ENCODE measurements around the gene MRPL48.
"Not testable (repeated sequence)": the region's sequence is repeated elsewhere in the genome, so short reads cannot be mapped to it uniquely, and the experiment has no call there.

The MRPL48 gene

DNA sequence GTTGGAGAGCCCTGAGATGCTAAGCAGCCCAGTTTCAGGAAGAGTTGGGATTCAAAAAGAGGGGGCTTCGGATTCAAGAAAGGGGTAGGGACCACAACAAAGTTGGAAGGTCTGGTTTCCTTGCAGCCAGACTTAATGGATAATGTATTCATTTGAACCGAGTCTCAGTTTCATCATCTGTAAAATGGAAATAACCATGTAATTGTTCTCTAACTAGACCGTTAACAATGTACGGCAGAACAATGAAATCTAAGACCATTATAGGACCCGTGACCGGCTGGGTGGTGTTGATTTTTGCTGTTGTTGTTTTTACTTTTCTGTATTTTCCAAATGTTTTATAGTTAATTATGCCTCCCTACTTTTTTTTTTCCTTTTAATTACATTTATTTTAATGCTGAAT is 6.4 kb upstream of the MRPL48 start:
- no peak for DNase-seq

- DNase-seq: no peak
Measured at GRCh38 chr11:73783483-73784020, 4.1 kb upstream of the MRPL48 start.

DNA sequence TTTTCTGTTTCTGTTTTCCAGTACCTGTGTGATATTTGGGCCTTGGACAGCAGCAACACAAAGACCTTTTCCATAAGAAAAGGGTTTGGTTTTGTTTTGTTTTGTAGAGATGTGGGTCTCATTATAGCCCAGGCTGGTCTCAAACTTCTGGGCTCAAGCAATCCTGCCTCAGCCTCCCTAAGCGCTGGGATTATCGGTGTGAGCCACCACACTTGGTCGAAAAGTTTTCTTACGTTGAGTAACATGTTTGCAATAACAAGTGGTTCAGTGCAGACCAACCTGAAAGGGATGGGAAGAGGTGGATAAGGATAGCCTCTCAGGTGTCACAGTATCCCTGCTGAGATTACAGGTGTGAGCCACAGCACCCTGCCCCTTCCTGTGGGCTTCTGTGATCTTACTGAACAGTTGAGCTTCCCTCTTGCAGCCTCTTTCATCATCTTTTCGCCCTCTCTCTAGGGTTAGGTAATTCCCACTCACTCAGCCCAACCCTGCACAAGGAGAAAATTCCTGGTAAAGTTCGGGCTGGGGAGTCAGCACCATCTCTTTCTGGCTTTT is 3.5 kb upstream of the MRPL48 start:
- DNase-seq: no peak

GRCh38 chr11:73784734-73785133 is 2.9 kb upstream of the MRPL48 start:
- no peak for DNase-seq

- DNase-seq: not testable (repeated sequence)
Measured at GRCh38 chr11:73785467-73785866, 2.2 kb upstream of the MRPL48 start.

DNA sequence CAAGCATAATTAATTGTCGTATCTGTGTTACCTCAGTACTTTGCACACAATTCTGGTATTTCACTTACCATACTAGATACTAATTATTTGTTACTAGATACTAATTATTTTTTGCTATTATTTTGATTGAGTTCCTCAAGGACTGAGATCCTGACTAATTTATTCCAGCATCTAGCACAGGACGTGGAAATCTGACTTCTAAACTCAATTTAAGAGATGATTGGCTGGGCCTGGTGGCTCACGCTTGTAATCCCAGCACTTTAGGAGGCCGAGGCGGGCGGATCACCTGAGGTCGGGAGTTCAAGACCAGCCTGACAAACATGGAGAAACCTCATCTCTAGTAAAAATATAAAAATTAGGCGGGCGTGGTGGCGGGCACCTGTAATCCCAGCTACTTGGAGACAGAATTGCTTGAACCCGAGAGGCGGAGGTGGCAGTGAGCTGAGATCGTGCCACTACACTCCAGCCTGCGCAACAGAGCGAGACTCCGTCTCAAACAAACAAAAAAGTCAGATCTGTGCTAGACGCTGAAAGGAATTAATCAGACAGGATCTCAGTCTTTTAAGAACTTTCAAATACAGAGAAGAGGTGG is 527 bp upstream of the MRPL48 start:
- no peak for DNase-seq

- no peak for DNase-seq
Measured at GRCh38 chr11:73789279-73789670, 1.6 kb downstream of the MRPL48 start.

GRCh38 chr11:73792584-73792983 is 4.9 kb downstream of the MRPL48 start:
- peak; percentile 21 for DNase-seq

DNA sequence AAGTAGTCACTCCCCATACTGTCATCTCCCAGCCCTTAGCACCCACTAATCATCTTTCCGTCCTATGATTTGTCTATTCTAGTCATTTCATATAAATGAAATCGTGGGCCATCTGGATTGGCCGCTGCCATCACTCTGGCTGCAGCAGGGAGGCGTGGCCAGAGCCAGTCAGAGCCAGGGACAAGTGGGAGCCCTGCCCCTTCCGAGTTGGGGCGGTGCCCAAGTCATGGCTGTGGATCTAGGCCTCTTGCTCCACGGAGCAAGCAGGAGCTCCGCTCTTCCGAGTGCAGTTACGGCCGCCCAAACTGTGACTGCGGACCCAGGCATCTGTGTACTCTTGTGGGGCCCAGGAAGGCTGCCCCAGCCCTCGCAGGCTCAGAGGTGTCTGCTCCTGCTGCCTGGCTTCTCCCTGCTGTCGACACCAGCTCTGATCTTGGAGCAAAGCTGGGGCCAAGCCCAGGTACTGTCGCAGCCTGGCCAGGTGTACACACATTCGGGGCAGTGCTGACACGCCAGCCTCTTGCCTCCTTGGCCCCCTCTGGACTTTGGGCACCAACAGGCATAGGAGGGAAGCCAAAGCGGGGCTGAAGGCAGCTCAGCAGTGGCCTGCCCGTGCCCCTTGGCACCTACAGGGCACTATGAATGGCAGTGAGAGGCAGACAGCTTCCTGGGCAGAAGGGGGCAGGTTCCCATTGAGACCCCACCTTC is 8.4 kb downstream of the MRPL48 start:
- no peak for DNase-seq

DNA sequence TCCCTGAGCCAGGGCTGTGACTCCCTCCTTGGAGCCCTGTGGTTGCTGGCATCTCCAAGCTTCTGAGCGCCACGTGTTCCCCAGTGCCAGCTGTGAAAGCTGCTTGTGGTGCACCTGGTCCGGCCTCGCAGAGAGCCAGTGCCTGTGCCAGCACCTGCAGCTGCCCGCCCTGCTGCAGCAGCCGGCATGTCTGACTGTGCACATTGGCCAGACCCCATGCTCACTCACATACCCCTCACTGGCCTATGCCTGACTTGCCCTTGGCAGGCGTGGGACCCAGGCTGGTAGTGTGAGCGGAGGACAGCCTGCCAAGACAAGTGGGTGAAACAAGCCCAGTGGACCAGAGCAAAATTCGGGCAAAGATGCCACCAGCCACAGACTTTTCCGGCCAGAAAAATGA is 9.8 kb downstream of the MRPL48 start:
- DNase-seq: peak; percentile 87

GRCh38 chr11:73800276-73800806 is 12.7 kb downstream of the MRPL48 start:
- DNase-seq: no peak

DNA sequence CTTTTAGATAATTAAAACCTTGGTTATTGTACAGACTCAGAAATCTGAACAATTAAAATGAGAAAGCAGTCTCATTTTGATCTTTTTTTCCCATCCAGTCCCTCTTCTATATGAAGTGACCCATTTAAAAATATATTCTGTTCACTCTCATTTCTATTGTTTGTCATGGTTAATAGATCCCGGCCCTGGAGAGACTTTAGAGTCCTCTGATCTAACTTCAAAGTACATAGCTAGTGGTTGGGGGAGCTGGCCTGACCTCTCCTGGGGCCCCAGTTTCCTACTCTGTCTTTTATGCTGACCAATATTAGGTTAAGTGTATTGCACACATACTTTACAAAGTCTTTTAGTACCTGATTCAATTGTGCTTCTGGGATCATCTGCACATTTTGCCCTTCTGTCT is 13.5 kb downstream of the MRPL48 start:
- DNase-seq: no peak

DNA sequence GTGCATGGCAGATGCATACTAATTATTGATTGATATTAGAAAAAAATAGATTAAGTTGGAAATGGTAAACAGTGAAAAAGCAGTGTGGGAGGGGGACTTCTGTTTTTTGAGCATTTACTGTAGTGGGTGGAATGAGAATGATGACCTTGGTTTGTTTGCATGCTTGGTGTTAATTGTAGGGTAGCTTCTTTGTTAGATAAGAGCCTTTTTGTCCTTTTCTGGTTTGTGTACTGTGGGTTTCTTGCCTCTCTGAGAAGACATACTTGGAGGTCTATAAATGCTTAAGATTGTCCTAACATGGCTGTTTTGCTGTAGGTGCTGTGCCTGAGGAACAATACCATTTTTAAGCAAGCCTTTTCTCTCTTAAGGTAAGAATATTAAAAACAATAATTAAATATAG is 17.0 kb downstream of the MRPL48 start:
- DNase-seq: no peak

DNA sequence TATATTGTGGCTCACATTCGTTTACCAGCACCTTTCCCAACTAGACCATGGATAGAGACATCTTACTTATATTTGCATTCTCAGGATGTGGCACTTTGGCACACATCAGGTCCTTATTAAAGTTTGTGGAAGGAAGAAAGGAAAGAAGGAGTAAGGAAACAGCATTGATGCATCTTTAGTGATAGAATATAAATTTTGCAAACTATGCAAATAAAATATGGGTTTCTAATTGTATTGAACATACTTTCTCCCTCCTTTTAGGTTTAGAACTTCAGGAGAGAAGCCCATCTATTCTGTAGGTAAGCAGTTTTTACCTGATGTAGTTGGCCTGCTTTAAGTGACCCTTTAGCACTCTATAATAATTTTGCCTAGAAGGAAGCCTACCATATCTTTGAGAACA is 20.4 kb downstream of the MRPL48 start:
- no peak for DNase-seq

GRCh38 chr11:73810637-73811036 is 23.0 kb downstream of the MRPL48 start:
- no peak for DNase-seq

DNA sequence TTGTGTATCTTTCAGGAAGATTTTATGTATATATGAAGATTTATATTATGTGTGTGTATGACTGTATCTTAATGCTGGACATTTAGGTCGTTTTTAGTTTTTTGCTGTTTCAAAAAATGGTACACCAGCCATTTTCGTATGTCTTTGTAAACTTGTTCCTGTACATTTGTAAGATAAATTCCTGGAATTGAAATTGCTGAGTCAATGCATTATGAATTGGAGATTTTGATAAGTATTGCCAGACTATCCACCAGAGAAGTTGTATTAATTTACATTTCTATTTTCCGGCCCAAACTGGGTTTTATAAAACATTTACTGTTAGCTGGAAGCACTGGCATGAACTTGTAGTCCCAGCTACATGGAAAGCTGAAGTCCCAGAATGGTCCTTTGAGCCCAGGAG is 24.6 kb downstream of the MRPL48 start:
- DNase-seq: no peak

GRCh38 chr11:73814812-73815211 is 27.1 kb downstream of the MRPL48 start:
- DNase-seq: no peak

DNA sequence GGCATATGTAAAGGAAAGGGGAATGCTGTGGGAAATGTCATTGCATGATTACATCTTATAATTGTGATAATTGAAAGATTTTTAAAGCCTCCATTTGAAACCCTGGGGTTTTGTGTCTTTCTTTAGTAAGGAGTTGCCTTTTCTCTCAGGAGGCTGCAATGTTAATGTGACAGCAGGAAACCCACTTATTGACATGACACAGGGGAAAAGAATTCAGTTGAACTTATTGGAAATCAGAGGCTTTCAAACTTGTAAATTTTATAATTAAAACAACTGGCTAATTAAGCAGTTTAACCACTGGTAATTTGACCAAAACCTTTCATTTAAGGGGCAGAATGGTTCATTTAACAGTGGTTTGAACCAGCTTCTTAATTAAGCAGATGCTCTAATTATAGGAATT is 31.2 kb downstream of the MRPL48 start:
- DNase-seq: no peak

DNA sequence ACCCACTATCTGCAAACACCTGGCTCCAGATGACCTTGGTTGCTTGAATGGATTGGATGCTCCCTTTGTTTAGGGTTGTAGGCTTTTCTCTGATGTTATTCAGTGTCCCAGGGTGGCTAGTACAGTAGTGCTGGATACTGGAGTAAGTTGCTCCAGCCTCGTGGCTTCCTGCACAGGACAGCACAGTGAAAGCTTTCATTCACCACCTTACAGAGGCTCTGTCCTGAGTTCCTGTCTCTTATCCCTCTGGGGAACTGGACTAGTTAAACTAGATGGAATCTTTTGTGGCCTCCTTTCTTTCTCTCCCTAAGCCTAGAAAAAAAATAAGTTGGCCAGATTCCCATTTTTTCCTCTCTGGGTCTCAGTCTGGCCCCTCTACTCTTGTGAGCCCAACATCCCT is 42.6 kb downstream of the MRPL48 start:
- no peak for DNase-seq

DNA sequence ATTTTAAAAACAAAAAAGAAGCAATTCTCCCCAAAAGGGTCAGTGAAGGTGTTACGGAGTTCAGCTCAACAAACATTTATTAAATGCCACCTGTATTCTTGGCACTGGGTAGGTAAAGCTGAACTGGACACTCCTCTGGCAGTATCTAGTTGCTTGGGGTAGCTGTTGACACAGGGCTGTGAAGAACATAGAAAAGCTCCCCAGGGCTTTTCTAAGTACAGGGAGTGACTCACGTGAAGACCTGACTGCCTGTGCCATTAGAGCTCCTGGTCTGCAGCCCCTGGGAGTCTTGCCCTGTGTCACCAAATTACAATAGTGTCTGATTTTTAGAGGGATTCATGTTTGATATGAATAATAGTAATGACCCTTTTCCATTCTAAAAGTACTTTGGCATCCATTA is 45.4 kb downstream of the MRPL48 start:
- DNase-seq: no peak

DNA sequence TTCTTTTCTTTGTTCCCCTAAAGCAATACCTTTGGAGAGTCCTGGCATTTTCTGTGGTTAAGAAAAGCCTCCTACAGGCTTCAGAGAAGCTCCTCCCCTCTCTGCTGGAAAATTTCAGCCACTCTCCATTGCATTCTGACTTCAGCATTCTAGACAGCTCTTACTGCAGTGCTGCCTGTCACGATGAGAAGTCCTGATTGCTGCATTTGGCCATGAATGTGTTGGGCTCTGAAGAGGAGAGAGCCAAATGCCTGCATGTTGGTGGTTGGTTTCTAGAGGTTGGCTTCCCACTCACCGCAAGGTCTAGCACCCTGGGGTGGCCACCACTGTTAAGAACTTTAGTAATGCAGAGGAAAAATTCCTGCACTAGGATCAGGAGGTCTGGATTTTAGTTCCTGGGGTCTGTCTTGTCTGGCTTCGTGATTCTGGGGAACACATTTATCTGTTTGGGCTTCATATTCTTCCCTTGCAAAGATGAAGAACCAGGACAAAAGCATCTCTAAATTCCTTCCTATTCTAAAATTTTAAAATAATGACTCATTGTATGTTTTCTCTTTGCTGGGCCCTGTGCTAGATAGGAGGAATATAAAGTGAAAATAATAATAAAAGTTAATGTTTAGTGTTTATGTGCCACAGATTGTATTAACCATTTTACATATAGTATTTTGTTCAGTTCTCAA is 50.9 kb downstream of the MRPL48 start:
- DNase-seq: no peak

- DNase-seq: no peak
Measured at GRCh38 chr11:73839123-73839457, 51.4 kb downstream of the MRPL48 start.

- no peak for DNase-seq
Measured at GRCh38 chr11:73851046-73851764, 63.5 kb downstream of the MRPL48 start.
